GM18505 (cell line): ENCODE measurements around the gene NOS3.
"Not testable (repeated sequence)": the region's sequence is repeated elsewhere in the genome, so short reads cannot be mapped to it uniquely, and the experiment has no call there.

Experiments
- ATAC-seq: cut with Tn5 transposase; IDR thresholded peaks from one replicate; pipeline ENCODE4 v1.9.1; 2021; ENCODE audit not compliant: unreplicated experiment
- POLR2A ChIP-seq: IDR thresholded peaks from 4 replicates; pipeline ENCODE4 v1.6.1; 2011; ENCODE audit warnings: borderline replicate concordance; ENCODE audit not compliant: insufficient read depth, insufficient read length; ENCODE audit errors: extremely low read depth

NOS3 gene

GRCh38 chr7:151032936-151033863 lies 42.4 kb downstream of the NOS3 start:
- TF ChIP-seq POLR2A: no peak
- ATAC-seq: no peak

GRCh38 chr7:151033864-151034249 lies 43.0 kb downstream of the NOS3 start:
- TF ChIP-seq POLR2A: no peak
- no peak for ATAC-seq

GRCh38 chr7:151034312-151035025 lies 43.7 kb downstream of the NOS3 start:
- TF ChIP-seq POLR2A: no peak
- ATAC-seq: no peak

- no peak for TF ChIP-seq POLR2A
- ATAC-seq: no peak
Observed at GRCh38 chr7:151035026-151035717, 44.4 kb downstream of the NOS3 start.

GRCh38 chr7:151035902-151036301 lies 45.1 kb downstream of the NOS3 start:
- ATAC-seq: no peak
- no peak for TF ChIP-seq POLR2A

- no peak for TF ChIP-seq POLR2A
- no peak for ATAC-seq
Observed at GRCh38 chr7:151038951-151039849, 48.4 kb downstream of the NOS3 start.

GRCh38 chr7:151039850-151040548 lies 49.2 kb downstream of the NOS3 start:
- no peak for TF ChIP-seq POLR2A
- no peak for ATAC-seq

GRCh38 chr7:151040616-151041375 lies 50.0 kb downstream of the NOS3 start:
- ATAC-seq: no peak
- no peak for TF ChIP-seq POLR2A

GRCh38 chr7:151043449-151043848 lies 52.6 kb downstream of the NOS3 start:
- not testable (repeated sequence) for ATAC-seq

- ATAC-seq: no peak
- TF ChIP-seq POLR2A: no peak
Observed at GRCh38 chr7:151043959-151044358, 53.1 kb downstream of the NOS3 start.

- TF ChIP-seq POLR2A: no peak
- ATAC-seq: no peak
Observed at GRCh38 chr7:151045262-151045661, 54.4 kb downstream of the NOS3 start.

- ATAC-seq: no peak
- no peak for TF ChIP-seq POLR2A
Observed at GRCh38 chr7:151045967-151046366, 55.1 kb downstream of the NOS3 start.
